MM.1S (cell line): ENCODE data around the gene TOR4A.

Experiments
- DNase-seq: peaks from one replicate; pipeline ENCODE4 v3.0.0-alpha.2; 2015
- H2AFZ ChIP-seq: fragments of 300-600 bp; sonication (generic); 2 replicates; pipeline ENCODE4 v1.6.0; 2016; ENCODE audit warnings: antibody characterized with exemption, low read length
- H3F3A ChIP-seq: fragments of 300-600 bp; sonication (generic); 2 replicates; pipeline ENCODE4 v1.6.1; 2016; ENCODE audit warnings: mild to moderate bottlenecking, antibody characterized with exemption, low read length, moderate library complexity, mixed read lengths; ENCODE audit not compliant: insufficient read depth
- H3K27ac ChIP-seq: fragments of 300-600 bp; sonication (generic); 2 replicates; pipeline ENCODE4 v1.5.1; 2016; ENCODE audit warnings: mild to moderate bottlenecking, low read length
- H3K27me3 ChIP-seq: fragments of 300-600 bp; sonication (generic); replicated peaks from 2 replicates; pipeline ENCODE4 v1.6.0; 2016; ENCODE audit warnings: low read length; ENCODE audit not compliant: insufficient read depth
- H3K36me3 ChIP-seq: fragments of 300-600 bp; sonication (generic); replicated peaks from 2 replicates; pipeline ENCODE4 v1.6.1; 2016; ENCODE audit warnings: mild to moderate bottlenecking, low read length, mixed read lengths; ENCODE audit not compliant: insufficient read depth
- H3K4me1 ChIP-seq: fragments of 300-600 bp; sonication (generic); 2 replicates; pipeline ENCODE4 v1.6.1; 2016; ENCODE audit warnings: low read length, mixed read lengths
- H3K4me2 ChIP-seq: fragments of 300-600 bp; sonication (generic); 2 replicates; pipeline ENCODE4 v1.6.0; 2016; ENCODE audit warnings: low read depth, low read length
- H3K4me3 ChIP-seq: fragments of 300-600 bp; sonication (generic); 2 replicates; pipeline ENCODE4 v1.5.1; 2016; ENCODE audit warnings: low read length, mixed read lengths
- H3K79me2 ChIP-seq: fragments of 300-600 bp; sonication (generic); 2 replicates; pipeline ENCODE4 v1.6.1; 2016; ENCODE audit warnings: mixed run types, low read length, mixed read lengths
- H3K9ac ChIP-seq: fragments of 300-600 bp; sonication (generic); 2 replicates; pipeline ENCODE4 v1.6.1; 2016; ENCODE audit warnings: low read length, mixed read lengths
- H3K9me2 ChIP-seq: fragments of 300-600 bp; sonication (generic); replicated peaks from 2 replicates; pipeline ENCODE4 v1.6.1; 2016; ENCODE audit warnings: mild to moderate bottlenecking, low read length, mixed read lengths; ENCODE audit not compliant: insufficient read depth
- H3K9me3 ChIP-seq: fragments of 300-600 bp; sonication (generic); replicated peaks from 2 replicates; pipeline ENCODE4 v1.6.1; 2016; ENCODE audit warnings: mild to moderate bottlenecking, low read length, mixed read lengths; ENCODE audit not compliant: insufficient read depth
- H4K20me1 ChIP-seq: fragments of 300-600 bp; sonication (generic); 2 replicates; pipeline ENCODE4 v1.6.1; 2016; ENCODE audit warnings: mild to moderate bottlenecking, low read length, moderate library complexity, mixed read lengths; ENCODE audit not compliant: insufficient read depth
- EZH2 ChIP-seq: fragments of 300-600 bp; sonication (generic); optimal IDR thresholded peaks from 2 replicates; pipeline ENCODE3; 2017; ENCODE audit warnings: low read depth, mild to moderate bottlenecking, antibody characterized with exemption, low read length, mixed read lengths
- EZH2phosphoT487 ChIP-seq: fragments of 300-600 bp; sonication (generic); IDR thresholded peaks from 2 replicates; pipeline ENCODE4 v1.6.1; 2018; ENCODE audit warnings: antibody characterized with exemption, low read length
- TF ChIP-seq, protein P1 (sequence below): fragments of 300-600 bp; sonication (generic); IDR thresholded peaks from 2 replicates; pipeline ENCODE4 v1.5.1; 2016; ENCODE audit warnings: antibody characterized with exemption, low read length, mixed read lengths

TOR4A gene

DNA sequence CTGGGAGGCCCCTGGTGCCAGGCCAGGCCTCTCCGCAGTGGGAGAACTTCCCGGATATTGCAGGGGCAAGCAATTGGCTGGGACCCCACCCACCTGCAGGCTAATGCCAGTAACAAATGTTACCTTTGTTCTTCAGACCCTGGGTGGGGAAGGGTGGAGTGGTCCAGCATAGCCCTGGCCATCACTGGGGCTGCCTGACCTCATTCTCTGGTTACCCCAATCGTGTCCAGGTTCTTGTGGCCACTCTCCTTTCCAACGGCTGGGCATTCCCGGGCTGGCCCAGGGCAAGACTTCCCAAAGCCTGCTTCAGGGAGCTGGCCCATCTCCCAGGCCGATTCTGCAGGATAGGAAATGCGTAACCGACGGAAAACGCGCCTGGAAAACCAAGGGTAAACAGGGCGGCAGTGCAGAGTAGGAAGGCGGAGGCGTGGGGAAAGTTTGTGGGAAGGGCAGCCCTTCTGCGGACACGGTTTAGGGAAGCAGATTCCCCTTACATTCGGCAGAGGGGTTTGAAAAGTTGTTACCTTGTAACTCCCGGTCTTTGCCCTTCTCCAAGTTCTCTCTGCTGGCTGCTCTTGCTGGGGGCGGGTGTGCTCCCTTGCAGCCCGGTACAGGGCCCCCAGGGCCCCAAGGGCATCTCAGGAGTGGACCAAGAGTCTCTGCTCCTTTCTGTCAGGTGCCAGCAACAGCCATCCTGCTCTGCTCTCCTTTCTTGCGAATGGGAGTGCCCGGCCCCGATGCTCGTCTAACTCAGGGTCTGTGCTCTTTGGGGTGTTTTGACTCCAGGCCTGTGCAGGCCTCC is 21.1 kb downstream of the TOR4A start:
- Histone ChIP-seq H3K4me3 (no peak overlapping the region), H3K9me3 (no peaks in the 10 kb centered on the region), H2AFZ (no peak overlapping the region), H4K20me1 (no peaks in the 10 kb centered on the region), H3K79me2 (no peaks in the 10 kb centered on the region), H3K27me3 (peaks cover 67% of the 10 kb centered on the region), H3K4me1 (0 out of 2 replicates have a peak, but pooled peaks cover 3% of the 10 kb centered on the region), H3F3A (peaks cover 7% of the 10 kb centered on the region; the same call in 1 of the 2 replicates), H3K9ac (no peak overlapping the region), H3K36me3 (no peaks in the 10 kb centered on the region), H3K4me2 (no peak overlapping the region), H3K27ac (no peak overlapping the region), H3K9me2 (no peaks in the 10 kb centered on the region)
- DNase-seq: no peak
- TF ChIP-seq, protein P1, sequence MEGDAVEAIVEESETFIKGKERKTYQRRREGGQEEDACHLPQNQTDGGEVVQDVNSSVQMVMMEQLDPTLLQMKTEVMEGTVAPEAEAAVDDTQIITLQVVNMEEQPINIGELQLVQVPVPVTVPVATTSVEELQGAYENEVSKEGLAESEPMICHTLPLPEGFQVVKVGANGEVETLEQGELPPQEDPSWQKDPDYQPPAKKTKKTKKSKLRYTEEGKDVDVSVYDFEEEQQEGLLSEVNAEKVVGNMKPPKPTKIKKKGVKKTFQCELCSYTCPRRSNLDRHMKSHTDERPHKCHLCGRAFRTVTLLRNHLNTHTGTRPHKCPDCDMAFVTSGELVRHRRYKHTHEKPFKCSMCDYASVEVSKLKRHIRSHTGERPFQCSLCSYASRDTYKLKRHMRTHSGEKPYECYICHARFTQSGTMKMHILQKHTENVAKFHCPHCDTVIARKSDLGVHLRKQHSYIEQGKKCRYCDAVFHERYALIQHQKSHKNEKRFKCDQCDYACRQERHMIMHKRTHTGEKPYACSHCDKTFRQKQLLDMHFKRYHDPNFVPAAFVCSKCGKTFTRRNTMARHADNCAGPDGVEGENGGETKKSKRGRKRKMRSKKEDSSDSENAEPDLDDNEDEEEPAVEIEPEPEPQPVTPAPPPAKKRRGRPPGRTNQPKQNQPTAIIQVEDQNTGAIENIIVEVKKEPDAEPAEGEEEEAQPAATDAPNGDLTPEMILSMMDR: no peak
- no peak for TF ChIP-seq EZH2
- no peak for TF ChIP-seq EZH2phosphoT487

GRCh38 chr9:137299203-137299565 is 21.7 kb downstream of the TOR4A start:
- H3K9ac ChIP-seq: no peak overlapping the region
- H3K27ac ChIP-seq: no peak overlapping the region
- no peak overlapping the region for H3K4me3 ChIP-seq
- H3K4me2 ChIP-seq: no peak overlapping the region
- H3K27me3 ChIP-seq: peaks cover 61% of the 10 kb centered on the region
- H2AFZ ChIP-seq: no peak overlapping the region
- no peaks in the 10 kb centered on the region for H3K36me3 ChIP-seq
- no peaks in the 10 kb centered on the region for H3K9me2 ChIP-seq
- no peaks in the 10 kb centered on the region for H3K79me2 ChIP-seq
- H3K9me3 ChIP-seq: no peaks in the 10 kb centered on the region
- H3K4me1 ChIP-seq: 0 out of 2 replicates have a peak, but pooled peaks cover 3% of the 10 kb centered on the region
- no peak for DNase-seq
- peaks cover 7% of the 10 kb centered on the region; the same call in 1 of the 2 replicates for H3F3A ChIP-seq
- no peaks in the 10 kb centered on the region for H4K20me1 ChIP-seq
- TF ChIP-seq EZH2: no peak
- no peak for TF ChIP-seq EZH2phosphoT487
- TF ChIP-seq, protein P1: no peak

DNA sequence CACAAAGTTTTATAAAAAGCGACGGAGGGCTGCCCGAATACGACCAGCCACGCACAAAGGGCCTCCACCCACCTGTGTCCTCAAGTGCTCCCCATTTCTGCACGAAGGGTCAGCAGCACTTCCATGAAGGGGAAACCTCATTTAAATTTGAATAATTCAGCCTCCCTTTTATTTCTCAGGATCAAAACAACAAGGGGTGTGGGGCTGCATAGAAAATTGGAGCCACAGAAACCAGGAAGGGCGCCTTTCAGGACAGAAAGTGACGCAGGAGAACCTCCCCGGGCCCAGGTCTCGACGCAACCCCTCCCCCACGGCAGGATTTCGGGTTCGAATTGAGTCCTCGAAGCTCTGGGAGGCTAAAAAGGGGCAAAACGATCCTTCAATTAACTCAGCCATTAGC is 22.4 kb downstream of the TOR4A start:
- H3K4me1 ChIP-seq: 0 out of 2 replicates have a peak, but pooled peaks cover 3% of the 10 kb centered on the region
- no peak overlapping the region for H3K27ac ChIP-seq
- H3K4me3 ChIP-seq: no peak overlapping the region
- H3F3A ChIP-seq: peaks cover 7% of the 10 kb centered on the region; the same call in 1 of the 2 replicates
- H3K79me2 ChIP-seq: no peaks in the 10 kb centered on the region
- no peak overlapping the region for H3K9ac ChIP-seq
- peaks cover 54% of the 10 kb centered on the region for H3K27me3 ChIP-seq
- no peaks in the 10 kb centered on the region for H3K9me2 ChIP-seq
- H3K9me3 ChIP-seq: no peaks in the 10 kb centered on the region
- no peak overlapping the region for H3K4me2 ChIP-seq
- H3K36me3 ChIP-seq: no peaks in the 10 kb centered on the region
- no peaks in the 10 kb centered on the region for H4K20me1 ChIP-seq
- TF ChIP-seq EZH2phosphoT487: no peak
- TF ChIP-seq, protein P1: no peak
- no peak for TF ChIP-seq EZH2
- H2AFZ ChIP-seq: no peak overlapping the region
- DNase-seq: no peak
